ENCODE measurements around the gene HOMER2. TPM values are rescaled to one million over a fixed set of nuclear protein-coding genes. Genes with fewer than 3 reads are reported as not detected.

Gene HOMER2
- total RNA-seq, 1 experiment from 2014 or later, result 14.2 TPM

DNA sequence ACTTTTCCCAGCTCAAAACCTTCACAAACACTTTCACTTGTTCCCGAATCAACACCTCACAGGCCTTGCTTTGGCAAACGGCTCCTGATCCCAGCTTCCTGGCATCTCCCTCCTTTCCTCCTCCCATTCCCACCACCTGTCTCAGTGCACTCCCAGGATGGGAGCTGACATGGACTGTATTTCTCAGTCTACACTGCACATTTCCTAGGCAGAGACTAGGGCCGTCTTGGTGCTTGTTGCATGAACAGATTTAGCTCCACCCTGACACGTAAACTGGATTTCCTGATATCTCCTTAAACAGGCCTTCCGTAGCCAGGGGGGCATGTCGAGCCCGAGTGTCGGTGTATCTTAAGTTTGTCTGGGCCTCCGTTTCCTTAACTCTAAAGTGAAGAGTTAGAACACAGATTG lies 143.9 kb downstream of the HOMER2 start:
- H3K9ac ChIP-seq (ENCODE audit: extremely low read depth, insufficient read length, low read length), result no peak overlapping the region
- no peak overlapping the region for H3K14ac ChIP-seq (ENCODE audit: insufficient read depth, low read length)
- H2AFZ ChIP-seq (ENCODE audit: low read length), result no peak overlapping the region

More for the DNA sequence above, 143.9 kb downstream of the HOMER2 start:
- Histone ChIP-seq H3K27me3 (ENCODE audit: insufficient read depth, low read length) (no peaks in the 10 kb centered on the region), H3K4me1 (ENCODE audit: insufficient read depth, low read length) (no peaks in the 10 kb centered on the region), H4K8ac (replicated peaks; ENCODE audit: insufficient read length, low read depth, low read length) (no peak overlapping the region), H2BK12ac (ENCODE audit: insufficient read length, low read depth, low read length) (no peak overlapping the region), H4K20me1 (ENCODE audit: control insufficient read depth, insufficient read depth, insufficient read length) (no peaks in the 10 kb centered on the region), H3T11ph (ENCODE audit: low read length) (no peak overlapping the region), H4K91ac (ENCODE audit: insufficient read length, low read depth, low read length) (no peak overlapping the region), H3K23me2 (ENCODE audit: insufficient read length, low read depth, low read length, poor library complexity, severe bottlenecking) (peaks cover 6% of the 10 kb centered on the region), H2AK5ac (ENCODE audit: insufficient read length, low read length) (no peak overlapping the region), H3K4me2 (ENCODE audit: insufficient read depth, insufficient read length, low read length) (peak overlapping the region; percentile 53), H2BK120ac (ENCODE audit: low read depth, low read length, poor library complexity, severe bottlenecking) (no peak overlapping the region), H2BK15ac (ENCODE audit: low read depth, low read length) (no peak overlapping the region), H3K23ac (ENCODE audit: insufficient read length, low read depth, low read length) (no peak overlapping the region), H2BK20ac (ENCODE audit: low read depth, low read length, poor library complexity, severe bottlenecking) (no peak overlapping the region), H3K4ac (ENCODE audit: low read depth, low read length) (no peak overlapping the region), H2BK5ac (ENCODE audit: insufficient read length, low read length) (no peak overlapping the region), H4K5ac (ENCODE audit: insufficient read length, low read depth, low read length) (no peak overlapping the region), H3K27ac (ENCODE audit: insufficient read length, low read depth, low read length) (no peak overlapping the region), H3K56ac (ENCODE audit: insufficient read length, low read depth, low read length) (no peak overlapping the region), H3K9me3 (ENCODE audit: control insufficient read depth, low read depth, low read length) (no peaks in the 10 kb centered on the region), H3K79me1 (ENCODE audit: insufficient read depth, low read depth, low read length, poor library complexity, severe bottlenecking) (no peaks in the 10 kb centered on the region), H3K79me2 (ENCODE audit: insufficient read depth, low read length) (no peaks in the 10 kb centered on the region), H3K18ac (ENCODE audit: insufficient read length, low read depth, low read length) (no peak overlapping the region)
- H3K4me3 Mint-ChIP-seq, result peak overlapping the region in 1 of 2 experiments; percentile 81; a peak in 2 of 5 replicates
- no peak for TF ChIP-seq CTCF (conservative IDR thresholded peaks at IDR 0.05)
- no peak for DNase-seq
- no peak overlapping the region for H3K27ac Mint-ChIP-seq
- H3K4me1 Mint-ChIP-seq, result peaks cover 10 to 20% of the 10 kb centered on the region in 2 experiments
- H3K9me3 Mint-ChIP-seq, result no peaks in the 10 kb centered on the region
- H3K27me3 Mint-ChIP-seq (ENCODE audit: low read depth), result peaks cover 7% of the 10 kb centered on the region
- H3K36me3 Mint-ChIP-seq (ENCODE audit: insufficient read depth in 1 of 3, low read depth in 3 of 3), result peaks cover 0 to 1% (median 0%) of the 10 kb centered on the region in 3 experiments; a peak in 2 of 7 replicates
- WGBS (ENCODE audit: extremely low coverage, insufficient read length, low lambda C conversion rate), result no CpG with 5 or more reads among the region's 9 CpGs

Measured in H9 (cell line).